HG03520 (cell line): ENCODE measurements around the gene AMN1.

Source experiments
- ATAC-seq: cut with Tn5 transposase; IDR thresholded peaks from one replicate; pipeline ENCODE4 v1.9.1; 2021; ENCODE audit warnings: mild to moderate bottlenecking, moderate library complexity; ENCODE audit not compliant: unreplicated experiment

AMN1 gene

GRCh38 chr12:31633464-31633863 lies 95.4 kb downstream of the AMN1 start:
- ATAC-seq: no peak

- ATAC-seq: no peak
Measured at GRCh38 chr12:31631809-31632208, 97.0 kb downstream of the AMN1 start.

GRCh38 chr12:31631023-31631724 lies 97.6 kb downstream of the AMN1 start:
- ATAC-seq: no peak

GRCh38 chr12:31629756-31630732 lies 98.8 kb downstream of the AMN1 start:
- no peak for ATAC-seq

GRCh38 chr12:31627456-31628054 lies 101.3 kb downstream of the AMN1 start:
- ATAC-seq: no peak

- no peak for ATAC-seq
Measured at GRCh38 chr12:31626270-31626995, 102.4 kb downstream of the AMN1 start.

- ATAC-seq: no peak
Measured at GRCh38 chr12:31622038-31622437, 106.8 kb downstream of the AMN1 start.
